HEK293 (cell line): ENCODE measurements around the gene UBE3A.
A peak's percentile ranks its signal among the peaks of the same experiment; 100 is the strongest.

Source experiments
- CTCF ChIA-PET: fragments of 350-600 bp; formaldehyde crosslinking; extraction: SDS; loops from one replicate; lab custom pipeline; 2021; ENCODE audit warnings: antibody characterized with exemption; lab: Yijun Ruan, JAX
- POLR2A ChIA-PET: fragments of 300-600 bp; formaldehyde crosslinking; extraction: SDS; loops from one replicate; lab custom pipeline; 2020; ENCODE audit warnings: antibody characterized with exemption, inconsistent platforms; lab: Yijun Ruan, JAX
- H3K27ac ChIP-seq: fragments of 200-500 bp; sonication (Bioruptor generic); 2 replicates; pipeline ENCODE4 v1.5.1; 2014; ENCODE audit warnings: low read depth, low read length, control low read depth, inconsistent platforms; ENCODE audit errors: extremely low read depth
- H3K36me3 ChIP-seq, 2 experiments: fragments of 200-500 bp in 1 of 2; sonication (Bioruptor generic) in 1 of 2; 1 replicate in 1 of 2; 2 replicates in 1 of 2; pipeline ENCODE4 v1.5.1; 2014 to 2017; ENCODE audit warnings: inconsistent platforms in 2 of 2, low read length in 2 of 2; ENCODE audit not compliant: control insufficient read depth in 2 of 2, insufficient read depth in 1 of 2
- H3K4me1 ChIP-seq: fragments of 200-500 bp; sonication (Bioruptor generic); 2 replicates; pipeline ENCODE4 v1.5.1; 2014; ENCODE audit warnings: mild to moderate bottlenecking, low read length, inconsistent platforms; ENCODE audit not compliant: control insufficient read depth, insufficient read depth
- H3K4me3 ChIP-seq: 2 replicates; pipeline ENCODE4 v1.5.1; 2011; ENCODE audit warnings: low read depth, mild to moderate bottlenecking, control low read depth, low read length, moderate library complexity
- H3K9me3 ChIP-seq: fragments of 200-500 bp; sonication (Bioruptor generic); 2 replicates; pipeline ENCODE4 v1.5.1; 2014; ENCODE audit warnings: low read depth, low read length, inconsistent platforms; ENCODE audit not compliant: control insufficient read depth, insufficient read depth
- MEIS1 ChIP-seq: sonication (generic); formaldehyde crosslinking; IDR thresholded peaks from 2 replicates; pipeline ENCODE4 v1.8.1; 2022; ENCODE audit warnings: missing genetic modification reagents, mild to moderate bottlenecking, borderline replicate concordance
- MZF1 ChIP-seq: fragments of 450-650 bp; formaldehyde crosslinking; IDR thresholded peaks from 2 replicates; pipeline ENCODE4 v1.5.1; 2017; ENCODE audit warnings: missing biosample characterization, missing genetic modification characterization, borderline replicate concordance
- OSR2 ChIP-seq: fragments of 450-650 bp; formaldehyde crosslinking; IDR thresholded peaks from 2 replicates; pipeline ENCODE4 v1.5.1; 2016; ENCODE audit warnings: missing biosample characterization, missing genetic modification characterization
- SCRT2 ChIP-seq: fragments of 450-650 bp; formaldehyde crosslinking; IDR thresholded peaks from 2 replicates; pipeline ENCODE4 v1.5.1; 2016; ENCODE audit warnings: missing biosample characterization, missing genetic modification characterization
- ZBTB17 ChIP-seq: fragments of 450-650 bp; formaldehyde crosslinking; IDR thresholded peaks from 2 replicates; pipeline ENCODE4 v1.5.1; 2016; ENCODE audit warnings: missing biosample characterization, missing genetic modification characterization
- ZNF112 ChIP-seq: fragments of 450-650 bp; formaldehyde crosslinking; IDR thresholded peaks from 2 replicates; pipeline ENCODE4 v1.5.0; 2017; ENCODE audit warnings: missing biosample characterization, missing genetic modification characterization
- ZNF121 ChIP-seq: fragments of 450-650 bp; formaldehyde crosslinking; IDR thresholded peaks from 2 replicates; pipeline ENCODE4 v1.5.1; 2016; ENCODE audit warnings: missing biosample characterization, missing genetic modification characterization
- ZNF155 ChIP-seq: fragments of 450-650 bp; formaldehyde crosslinking; IDR thresholded peaks from 2 replicates; pipeline ENCODE4 v1.5.1; 2016; ENCODE audit warnings: missing biosample characterization, missing genetic modification characterization
- ZNF16 ChIP-seq: fragments of 450-650 bp; formaldehyde crosslinking; IDR thresholded peaks from 2 replicates; pipeline ENCODE4 v1.5.1; 2016; ENCODE audit warnings: low read depth, missing biosample characterization, missing genetic modification characterization
- ZNF174 ChIP-seq: fragments of 450-650 bp; formaldehyde crosslinking; IDR thresholded peaks from 2 replicates; pipeline ENCODE4 v1.5.0; 2017; ENCODE audit warnings: missing biosample characterization, mild to moderate bottlenecking, missing genetic modification characterization
- ZNF184 ChIP-seq: fragments of 450-650 bp; IDR thresholded peaks from 2 replicates; pipeline ENCODE4 v1.5.1; 2018; ENCODE audit warnings: missing biosample characterization, mild to moderate bottlenecking, missing genetic modification characterization
- ZNF2 ChIP-seq: fragments of 450-650 bp; formaldehyde crosslinking; IDR thresholded peaks from 2 replicates; pipeline ENCODE4 v1.5.1; 2016; ENCODE audit warnings: missing biosample characterization, missing genetic modification characterization
- ZNF416 ChIP-seq: fragments of 450-650 bp; formaldehyde crosslinking; IDR thresholded peaks from 2 replicates; pipeline ENCODE4 v1.5.1; 2016; ENCODE audit warnings: missing biosample characterization, missing genetic modification characterization
- ZNF544 ChIP-seq: fragments of 450-650 bp; formaldehyde crosslinking; IDR thresholded peaks from 2 replicates; pipeline ENCODE4 v1.5.0; 2017; ENCODE audit warnings: missing biosample characterization, missing genetic modification characterization
- ZNF558 ChIP-seq: fragments of 450-650 bp; formaldehyde crosslinking; IDR thresholded peaks from 2 replicates; pipeline ENCODE4 v1.5.1; 2016; ENCODE audit warnings: missing biosample characterization, missing genetic modification characterization
- ZNF701 ChIP-seq: fragments of 450-650 bp; formaldehyde crosslinking; IDR thresholded peaks from 2 replicates; pipeline ENCODE4 v1.5.1; 2016; ENCODE audit warnings: missing biosample characterization, missing genetic modification characterization
- ZSCAN18 ChIP-seq: fragments of 450-650 bp; formaldehyde crosslinking; IDR thresholded peaks from 2 replicates; pipeline ENCODE4 v1.5.1; 2016; ENCODE audit warnings: missing biosample characterization, missing genetic modification characterization
- TF ChIP-seq, protein P1 (sequence below): fragments of 450-650 bp; formaldehyde crosslinking; IDR thresholded peaks from 2 replicates; pipeline ENCODE4 v1.5.1; 2016; ENCODE audit warnings: missing biosample characterization, missing genetic modification characterization
- TF ChIP-seq, protein P2 (sequence below): IDR thresholded peaks from 2 replicates; pipeline ENCODE4 v1.6.1; 2011; ENCODE audit warnings: mild to moderate bottlenecking, low read depth, low read length, borderline replicate concordance
- TF ChIP-seq, protein P3 (sequence below): fragments of 450-650 bp; formaldehyde crosslinking; IDR thresholded peaks from 2 replicates; pipeline ENCODE4 v1.5.1; 2016; ENCODE audit warnings: missing biosample characterization, missing genetic modification characterization

UBE3A gene

GRCh38 chr15:25406261-25406660 lies 32.6 kb downstream of the UBE3A start (continued):
- TF ChIP-seq OSR2 (tag by site-specific recombination) (no peak), ZNF416 (tag by site-specific recombination) (no peak), ZNF174 (no peak), MEIS1 (CRISPR knock-in tag) (no peak), MZF1 (tag by site-specific recombination) (no peak), ZNF701 (tag by site-specific recombination) (no peak), ZNF558 (tag by site-specific recombination) (no peak)
- TF ChIP-seq, protein P1, sequence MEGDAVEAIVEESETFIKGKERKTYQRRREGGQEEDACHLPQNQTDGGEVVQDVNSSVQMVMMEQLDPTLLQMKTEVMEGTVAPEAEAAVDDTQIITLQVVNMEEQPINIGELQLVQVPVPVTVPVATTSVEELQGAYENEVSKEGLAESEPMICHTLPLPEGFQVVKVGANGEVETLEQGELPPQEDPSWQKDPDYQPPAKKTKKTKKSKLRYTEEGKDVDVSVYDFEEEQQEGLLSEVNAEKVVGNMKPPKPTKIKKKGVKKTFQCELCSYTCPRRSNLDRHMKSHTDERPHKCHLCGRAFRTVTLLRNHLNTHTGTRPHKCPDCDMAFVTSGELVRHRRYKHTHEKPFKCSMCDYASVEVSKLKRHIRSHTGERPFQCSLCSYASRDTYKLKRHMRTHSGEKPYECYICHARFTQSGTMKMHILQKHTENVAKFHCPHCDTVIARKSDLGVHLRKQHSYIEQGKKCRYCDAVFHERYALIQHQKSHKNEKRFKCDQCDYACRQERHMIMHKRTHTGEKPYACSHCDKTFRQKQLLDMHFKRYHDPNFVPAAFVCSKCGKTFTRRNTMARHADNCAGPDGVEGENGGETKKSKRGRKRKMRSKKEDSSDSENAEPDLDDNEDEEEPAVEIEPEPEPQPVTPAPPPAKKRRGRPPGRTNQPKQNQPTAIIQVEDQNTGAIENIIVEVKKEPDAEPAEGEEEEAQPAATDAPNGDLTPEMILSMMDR (tag by site-specific recombination) = no peak
- TF ChIP-seq, protein P2, sequence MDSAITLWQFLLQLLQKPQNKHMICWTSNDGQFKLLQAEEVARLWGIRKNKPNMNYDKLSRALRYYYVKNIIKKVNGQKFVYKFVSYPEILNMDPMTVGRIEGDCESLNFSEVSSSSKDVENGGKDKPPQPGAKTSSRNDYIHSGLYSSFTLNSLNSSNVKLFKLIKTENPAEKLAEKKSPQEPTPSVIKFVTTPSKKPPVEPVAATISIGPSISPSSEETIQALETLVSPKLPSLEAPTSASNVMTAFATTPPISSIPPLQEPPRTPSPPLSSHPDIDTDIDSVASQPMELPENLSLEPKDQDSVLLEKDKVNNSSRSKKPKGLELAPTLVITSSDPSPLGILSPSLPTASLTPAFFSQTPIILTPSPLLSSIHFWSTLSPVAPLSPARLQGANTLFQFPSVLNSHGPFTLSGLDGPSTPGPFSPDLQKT = no peak
- TF ChIP-seq, all 188 proteins: peak for 0

DNA sequence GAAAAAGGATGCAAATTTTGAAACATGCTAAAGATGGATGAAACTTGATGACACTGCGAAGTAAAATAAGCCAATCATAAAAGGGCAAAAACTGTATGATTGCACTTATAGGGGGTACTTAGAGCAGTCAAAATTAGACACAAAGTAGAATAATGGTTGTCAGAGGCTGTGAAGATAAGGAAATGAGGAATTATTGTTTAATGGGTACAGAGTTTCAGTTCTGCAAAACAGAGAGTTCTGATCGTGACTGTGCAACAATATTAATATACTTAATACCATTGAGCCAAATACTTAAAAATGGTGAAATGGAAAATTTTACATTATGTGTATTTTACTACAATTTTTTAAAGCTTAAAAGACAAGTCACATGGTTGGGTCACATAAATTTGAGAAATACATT lies 35.1 kb downstream of the UBE3A start:
- POLR2A ChIA-PET = no interaction called here
- no peak overlapping the region for H3K27ac ChIP-seq

GRCh38 chr15:25402342-25402741 lies 36.5 kb downstream of the UBE3A start:
- Histone ChIP-seq H3K4me3 (no peak overlapping the region), H3K4me1 (no peaks in the 10 kb centered on the region), H3K9me3 (no peaks in the 10 kb centered on the region), H3K27ac (no peak overlapping the region), H3K36me3 (peaks cover 4 to 32% of the 10 kb centered on the region in 2 experiments; a peak in 2 of 3 replicates)
- POLR2A ChIA-PET = no interaction called here
- CTCF ChIA-PET = no interaction called here
- TF ChIP-seq ZNF16 (tag by site-specific recombination) = no peak

More for the DNA sequence above, 35.1 kb downstream of the UBE3A start:
- Histone ChIP-seq H3K4me1 (no peaks in the 10 kb centered on the region), H3K9me3 (no peaks in the 10 kb centered on the region), H3K4me3 (no peak overlapping the region), H3K36me3 (peaks cover 4 to 32% of the 10 kb centered on the region in 2 experiments; a peak in 2 of 3 replicates)
- TF ChIP-seq ZNF544 (tag by site-specific recombination) (no peak), ZBTB17 (tag by site-specific recombination) (no peak), ZNF155 (no peak), ZNF184 (tag by site-specific recombination) (no peak), ZNF2 (no peak), ZNF112 (tag by site-specific recombination) (no peak), ZNF121 (tag by site-specific recombination) (no peak)
- TF ChIP-seq, protein P3, sequence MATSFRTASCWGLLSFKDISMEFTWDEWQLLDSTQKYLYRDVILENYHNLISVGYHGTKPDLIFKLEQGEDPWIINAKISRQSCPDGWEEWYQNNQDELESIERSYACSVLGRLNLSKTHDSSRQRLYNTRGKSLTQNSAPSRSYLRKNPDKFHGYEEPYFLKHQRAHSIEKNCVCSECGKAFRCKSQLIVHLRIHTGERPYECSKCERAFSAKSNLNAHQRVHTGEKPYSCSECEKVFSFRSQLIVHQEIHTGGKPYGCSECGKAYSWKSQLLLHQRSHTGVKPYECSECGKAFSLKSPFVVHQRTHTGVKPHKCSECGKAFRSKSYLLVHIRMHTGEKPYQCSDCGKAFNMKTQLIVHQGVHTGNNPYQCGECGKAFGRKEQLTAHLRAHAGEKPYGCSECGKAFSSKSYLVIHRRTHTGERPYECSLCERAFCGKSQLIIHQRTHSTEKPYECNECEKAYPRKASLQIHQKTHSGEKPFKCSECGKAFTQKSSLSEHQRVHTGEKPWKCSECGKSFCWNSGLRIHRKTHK (tag by site-specific recombination) = no peak
- CTCF ChIA-PET = no interaction called here

- TF ChIP-seq ZSCAN18 (tag by site-specific recombination) (no peak), SCRT2 (tag by site-specific recombination) (peak; percentile 20; the same call in 1 of the 2 replicates)
- no peak overlapping the region for H3K4me3 ChIP-seq
- POLR2A ChIA-PET = no interaction called here
- H3K9me3 ChIP-seq = no peaks in the 10 kb centered on the region
- no peak overlapping the region for H3K27ac ChIP-seq
- CTCF ChIA-PET = no interaction called here
- H3K4me1 ChIP-seq = no peaks in the 10 kb centered on the region
- H3K36me3 ChIP-seq = peaks cover 4 to 32% of the 10 kb centered on the region in 2 experiments; a peak in 2 of 3 replicates
Observed at GRCh38 chr15:25401501-25401900, 37.3 kb downstream of the UBE3A start.
